Measurements from ENCODE around the gene GMPS.
"Not testable (repeated sequence)": the region's sequence is repeated elsewhere in the genome, so short reads cannot be mapped to it uniquely, and the experiment has no call there.

Gene GMPS

GRCh38 chr3:155946178-155946577 is 75.7 kb downstream of the GMPS start:
- no peak for DNase-seq

GRCh38 chr3:155948476-155948875 is 78.0 kb downstream of the GMPS start:
- no peak for DNase-seq

- DNase-seq, result no peak
Observed at GRCh38 chr3:155949453-155950217, 79.2 kb downstream of the GMPS start.

GRCh38 chr3:155956508-155957411 is 86.3 kb downstream of the GMPS start:
- no peak for DNase-seq

GRCh38 chr3:155957412-155957880 is 87.0 kb downstream of the GMPS start:
- no peak for DNase-seq

GRCh38 chr3:155958676-155959075 is 88.2 kb downstream of the GMPS start:
- no peak for DNase-seq

- no peak for DNase-seq
Observed at GRCh38 chr3:155960060-155960459, 89.6 kb downstream of the GMPS start.

GRCh38 chr3:155961044-155961443 is 90.6 kb downstream of the GMPS start:
- DNase-seq, result not testable (repeated sequence)

GRCh38 chr3:155963570-155963969 is 93.1 kb downstream of the GMPS start:
- no peak for DNase-seq

GRCh38 chr3:155970398-155970797 is 99.9 kb downstream of the GMPS start:
- DNase-seq, result no peak

- no peak for DNase-seq
Observed at GRCh38 chr3:155972885-155973584, 102.6 kb downstream of the GMPS start.

- no peak for DNase-seq
Observed at GRCh38 chr3:155978324-155978723, 107.9 kb downstream of the GMPS start.

- no peak for DNase-seq
Observed at GRCh38 chr3:155979746-155980145, 109.3 kb downstream of the GMPS start.

GRCh38 chr3:155981669-155982068 is 111.2 kb downstream of the GMPS start:
- no peak for DNase-seq

GRCh38 chr3:155983834-155984474 is 113.5 kb downstream of the GMPS start:
- DNase-seq, result no peak

GRCh38 chr3:155984791-155985417 is 114.5 kb downstream of the GMPS start:
- DNase-seq, result no peak

- no peak for DNase-seq
Observed at GRCh38 chr3:155989536-155989935, 119.1 kb downstream of the GMPS start.

- DNase-seq, result no peak
Observed at GRCh38 chr3:155991212-155991611, 120.8 kb downstream of the GMPS start.

GRCh38 chr3:155991847-155992246 is 121.4 kb downstream of the GMPS start:
- no peak for DNase-seq

Measured in NCI-H1930 (cell line).